Measurements from ENCODE around the gene MMEL1.

GRCh38 chr1:2585318-2586092 is 47.3 kb downstream of the MMEL1 start:
- no peak for TF ChIP-seq MAX (CRISPR knock-in tag; IDR thresholded peaks at IDR 0.05)
- no peak for TF ChIP-seq ZNF232 (CRISPR knock-in tag; IDR thresholded peaks at IDR 0.05)
- TF ChIP-seq, protein P1, sequence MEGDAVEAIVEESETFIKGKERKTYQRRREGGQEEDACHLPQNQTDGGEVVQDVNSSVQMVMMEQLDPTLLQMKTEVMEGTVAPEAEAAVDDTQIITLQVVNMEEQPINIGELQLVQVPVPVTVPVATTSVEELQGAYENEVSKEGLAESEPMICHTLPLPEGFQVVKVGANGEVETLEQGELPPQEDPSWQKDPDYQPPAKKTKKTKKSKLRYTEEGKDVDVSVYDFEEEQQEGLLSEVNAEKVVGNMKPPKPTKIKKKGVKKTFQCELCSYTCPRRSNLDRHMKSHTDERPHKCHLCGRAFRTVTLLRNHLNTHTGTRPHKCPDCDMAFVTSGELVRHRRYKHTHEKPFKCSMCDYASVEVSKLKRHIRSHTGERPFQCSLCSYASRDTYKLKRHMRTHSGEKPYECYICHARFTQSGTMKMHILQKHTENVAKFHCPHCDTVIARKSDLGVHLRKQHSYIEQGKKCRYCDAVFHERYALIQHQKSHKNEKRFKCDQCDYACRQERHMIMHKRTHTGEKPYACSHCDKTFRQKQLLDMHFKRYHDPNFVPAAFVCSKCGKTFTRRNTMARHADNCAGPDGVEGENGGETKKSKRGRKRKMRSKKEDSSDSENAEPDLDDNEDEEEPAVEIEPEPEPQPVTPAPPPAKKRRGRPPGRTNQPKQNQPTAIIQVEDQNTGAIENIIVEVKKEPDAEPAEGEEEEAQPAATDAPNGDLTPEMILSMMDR (IDR thresholded peaks at IDR 0.05) = no peak
- no peak for TF ChIP-seq ZNF396 (CRISPR knock-in tag; IDR thresholded peaks at IDR 0.05; ENCODE audit: borderline replicate concordance)
- TF ChIP-seq, protein P2, sequence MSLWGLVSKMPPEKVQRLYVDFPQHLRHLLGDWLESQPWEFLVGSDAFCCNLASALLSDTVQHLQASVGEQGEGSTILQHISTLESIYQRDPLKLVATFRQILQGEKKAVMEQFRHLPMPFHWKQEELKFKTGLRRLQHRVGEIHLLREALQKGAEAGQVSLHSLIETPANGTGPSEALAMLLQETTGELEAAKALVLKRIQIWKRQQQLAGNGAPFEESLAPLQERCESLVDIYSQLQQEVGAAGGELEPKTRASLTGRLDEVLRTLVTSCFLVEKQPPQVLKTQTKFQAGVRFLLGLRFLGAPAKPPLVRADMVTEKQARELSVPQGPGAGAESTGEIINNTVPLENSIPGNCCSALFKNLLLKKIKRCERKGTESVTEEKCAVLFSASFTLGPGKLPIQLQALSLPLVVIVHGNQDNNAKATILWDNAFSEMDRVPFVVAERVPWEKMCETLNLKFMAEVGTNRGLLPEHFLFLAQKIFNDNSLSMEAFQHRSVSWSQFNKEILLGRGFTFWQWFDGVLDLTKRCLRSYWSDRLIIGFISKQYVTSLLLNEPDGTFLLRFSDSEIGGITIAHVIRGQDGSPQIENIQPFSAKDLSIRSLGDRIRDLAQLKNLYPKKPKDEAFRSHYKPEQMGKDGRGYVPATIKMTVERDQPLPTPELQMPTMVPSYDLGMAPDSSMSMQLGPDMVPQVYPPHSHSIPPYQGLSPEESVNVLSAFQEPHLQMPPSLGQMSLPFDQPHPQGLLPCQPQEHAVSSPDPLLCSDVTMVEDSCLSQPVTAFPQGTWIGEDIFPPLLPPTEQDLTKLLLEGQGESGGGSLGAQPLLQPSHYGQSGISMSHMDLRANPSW (CRISPR knock-in tag; conservative IDR thresholded peaks at IDR 0.05; ENCODE audit: low read depth) = no peak
- TF ChIP-seq, protein P3, sequence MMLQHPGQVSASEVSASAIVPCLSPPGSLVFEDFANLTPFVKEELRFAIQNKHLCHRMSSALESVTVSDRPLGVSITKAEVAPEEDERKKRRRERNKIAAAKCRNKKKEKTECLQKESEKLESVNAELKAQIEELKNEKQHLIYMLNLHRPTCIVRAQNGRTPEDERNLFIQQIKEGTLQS (CRISPR knock-in tag; conservative IDR thresholded peaks at IDR 0.05) = no peak
- no peak for TF ChIP-seq CREM (CRISPR knock-in tag; IDR thresholded peaks at IDR 0.05)
- TF ChIP-seq TCF7 (CRISPR knock-in tag; IDR thresholded peaks at IDR 0.05; ENCODE audit: low read depth) = no peak
- no peak for TF ChIP-seq ZBTB43 (CRISPR knock-in tag; IDR thresholded peaks at IDR 0.05)
- no peak for TF ChIP-seq FOXJ3 (CRISPR knock-in tag; IDR thresholded peaks at IDR 0.05; ENCODE audit: borderline replicate concordance)
- no peak for TF ChIP-seq NR3C1 (CRISPR knock-in tag; conservative IDR thresholded peaks at IDR 0.05; ENCODE audit: low read depth)
- TF ChIP-seq ZNF121 (CRISPR knock-in tag; IDR thresholded peaks at IDR 0.05) = no peak
- TF ChIP-seq ZNF263 (CRISPR knock-in tag; IDR thresholded peaks at IDR 0.05; ENCODE audit: low read depth) = no peak
- no peak for TF ChIP-seq E2F4 (CRISPR knock-in tag; IDR thresholded peaks at IDR 0.05; ENCODE audit: borderline replicate concordance, low read depth)
